ENCODE data around the gene CNN2. TPM values are rescaled to one million over a fixed set of nuclear protein-coding genes. Genes with fewer than 3 reads are reported as not detected.

CNN2 gene
- total and polyA plus RNA-seq, 2 of the 8 experiments (the other 6 are each of a cell fraction or from before 2014, with no cell fraction given) = 189 to 551 TPM

GRCh38 chr19:1009041-1009980 is 17.1 kb upstream of the CNN2 start (continued):
- no peak for TF ChIP-seq CHD7 (IDR thresholded peaks at IDR 0.05; ENCODE audit: insufficient replicate concordance, low read length)
- no peak for TF ChIP-seq ZNF274 (IDR thresholded peaks at IDR 0.05; ENCODE audit: borderline replicate concordance, extremely low read depth, low read length)
- TF ChIP-seq GABPA (IDR thresholded peaks at IDR 0.05; ENCODE audit: borderline replicate concordance, insufficient read depth, low read length) = peak; percentile 1; the same call in 1 of the 2 replicates
- no peak for TF ChIP-seq RFX5 (IDR thresholded peaks at IDR 0.05; ENCODE audit: borderline replicate concordance, low read depth, low read length)

All from H1 (cell line).